Lung (tissue), 12 donors: ENCODE results near the gene SLC38A4. TPM values are rescaled to one million over a fixed set of nuclear protein-coding genes. Genes with fewer than 3 reads are reported as not detected.

Source experiments
- ATAC-seq: fragments of 200-7000 bp; cut with Tn5 transposase; one replicate; pipeline ENCODE4 v1.9.1; 2020; ENCODE audit warnings: moderate number of reproducible peaks; ENCODE audit not compliant: insufficient read depth, low FRiP score
- DNase-seq, 3 donors: peaks; one replicate each; pipeline ENCODE4 v3.0.0-alpha.2; 2013 to 2017
- H3K27ac ChIP-seq, 2 donors: one replicate each; pipeline ENCODE4 v1.5.1; 2013; ENCODE audit warnings: mild to moderate bottlenecking in 2 of 2, moderate library complexity in 2 of 2, control low read depth in 1 of 2, inconsistent platforms in 1 of 2, low read depth in 1 of 2, low read length in 1 of 2
- H3K27me3 ChIP-seq, 3 donors: one replicate each; pipeline ENCODE4 v1.5.1; 2013; ENCODE audit warnings: low read length in 2 of 3; ENCODE audit not compliant: control insufficient read depth in 3 of 3, insufficient read depth in 3 of 3
- H3K36me3 ChIP-seq, 4 donors: one replicate each; pipeline ENCODE4 v1.5.1; 2013; ENCODE audit warnings: low read length in 4 of 4, mild to moderate bottlenecking in 1 of 4, moderate library complexity in 1 of 4; ENCODE audit not compliant: control insufficient read depth in 4 of 4, insufficient read depth in 4 of 4
- H3K4me1 ChIP-seq, 5 donors: one replicate each; pipeline ENCODE4 v1.5.1; 2013; ENCODE audit warnings: low read length in 5 of 5, mild to moderate bottlenecking in 2 of 5, moderate library complexity in 1 of 5; ENCODE audit not compliant: control insufficient read depth in 5 of 5, insufficient read depth in 5 of 5
- H3K4me3 ChIP-seq: one replicate; pipeline ENCODE4 v1.5.1; 2013; ENCODE audit warnings: mild to moderate bottlenecking, control low read depth, moderate library complexity
- H3K9ac ChIP-seq, 2 donors: one replicate each; pipeline ENCODE4 v1.5.1; 2013; ENCODE audit warnings: low read length in 2 of 2, control low read depth in 1 of 2; ENCODE audit not compliant: insufficient read depth in 1 of 2
- H3K9me3 ChIP-seq, 4 donors: one replicate each; pipeline ENCODE4 v1.5.1; 2013; ENCODE audit warnings: low read length in 3 of 4, mild to moderate bottlenecking in 1 of 4, moderate library complexity in 1 of 4; ENCODE audit not compliant: control insufficient read depth in 4 of 4, insufficient read depth in 3 of 4
- CTCF ChIP-seq: IDR thresholded peaks from 2 replicates; pipeline ENCODE4 v1.5.1; 2012; ENCODE audit warnings: mild to moderate bottlenecking; ENCODE audit errors: control extremely low read depth, extremely low read depth
- WGBS, 2 donors: extraction: QIAGEN DNeasy Blood & Tissue Kit; methylation state at CpG; one replicate each; pipeline ENCODE4 v1.1.7; 2013; 5-methylcytosine and 5-hydroxymethylcytosine counted together
- polyA plus RNA-seq, 2 donors: library from polyadenylated mRNA; stranded (reverse); fragments of 200-250 nt; gene quantifications; one replicate each; pipeline ENCODE4 v1.2.1, GENCODE V29; 2013
- total RNA-seq, 2 donors: library from RNA; depleted of rRNA in 1 of 2; stranded (reverse); fragments of >200 nt in 1 of 2; gene quantifications; one replicate each; pipeline ENCODE4 v1.2.1, GENCODE V29; 2014 to 2021
- donor health status: control.
- donor health status: control.
- donor health status: Bipolar disorder and iron deficiency.
- donor health status: healthy.
- donor health status: DM: yes; HTN: yes; CAD: no.

Gene SLC38A4
- total and polyA plus RNA-seq, 4 donors, result 0.07 to 2.7 (median 0.45) TPM

- Histone ChIP-seq H3K27ac (no peak overlapping the region), H3K4me1 (no peaks in the 10 kb centered on the region), H3K36me3 (no peaks in the 10 kb centered on the region), H3K9ac (no peak overlapping the region), H3K27me3 (no peaks in the 10 kb centered on the region), H3K4me3 (no peak overlapping the region), H3K9me3 (peaks cover 0 to 3% (median 1%) of the 10 kb centered on the region in 4 donors)
- ATAC-seq, result no peak
- TF ChIP-seq CTCF, result no peak
- no peak for DNase-seq
- 74 to 82% methylated on average over 3 of the region's 3 CpGs for WGBS, 2 donors
These were observed 61.8 kb downstream of the SLC38A4 start for GRCh38 chr12:46764005-46764404.

GRCh38 chr12:46763230-46763629, 62.6 kb downstream of the SLC38A4 start:
- Histone ChIP-seq H3K9ac (no peak overlapping the region), H3K9me3 (peaks cover 0 to 7% (median 1%) of the 10 kb centered on the region in 4 donors), H3K4me3 (no peak overlapping the region), H3K27ac (no peak overlapping the region), H3K4me1 (no peaks in the 10 kb centered on the region), H3K27me3 (no peaks in the 10 kb centered on the region), H3K36me3 (no peaks in the 10 kb centered on the region)
- DNase-seq (no peak), ATAC-seq (no peak)
- TF ChIP-seq CTCF, result no peak

GRCh38 chr12:46754550-46754949, 71.2 kb downstream of the SLC38A4 start:
- Histone ChIP-seq H3K9me3 (peaks cover 0 to 10% (median 1%) of the 10 kb centered on the region in 4 donors), H3K4me3 (no peak overlapping the region), H3K36me3 (no peaks in the 10 kb centered on the region), H3K4me1 (no peaks in the 10 kb centered on the region), H3K27ac (no peak overlapping the region), H3K27me3 (no peaks in the 10 kb centered on the region), H3K9ac (no peak overlapping the region)
- ATAC-seq, result no peak
- no peak for TF ChIP-seq CTCF
- no peak for DNase-seq
- WGBS, 2 donors, result 56 to 69% methylated on average over 3 of the region's 3 CpGs

- H3K27me3 ChIP-seq, result no peaks in the 10 kb centered on the region
- H3K9ac ChIP-seq, result no peak overlapping the region
- no peak for ATAC-seq
- peaks cover 0 to 3% (median 0%) of the 10 kb centered on the region in 4 donors for H3K9me3 ChIP-seq
- no peaks in the 10 kb centered on the region for H3K4me1 ChIP-seq
- 51 to 66% methylated on average over 2 of the region's 2 CpGs for WGBS, 2 donors
- no peaks in the 10 kb centered on the region for H3K36me3 ChIP-seq
- no peak overlapping the region for H3K4me3 ChIP-seq
- H3K27ac ChIP-seq, result no peak overlapping the region
- no peak for TF ChIP-seq CTCF
- peak in 1 of 3 donors; percentile 47 for DNase-seq
These were observed 73.4 kb downstream of the SLC38A4 start for GRCh38 chr12:46752396-46752795.
